Activated naive CD4-positive, alpha-beta T cell treated with Interleukin-2 at 50 U/mL for 16 hours (primary cell): ENCODE data around the gene MEF2D.
A peak's percentile ranks its signal among the peaks of the same experiment; 100 is the strongest.

Experiments
- DNase-seq: peaks from one replicate; pipeline ENCODE4 v3.0.0-alpha.2; 2020

MEF2D gene

GRCh38 chr1:156523801-156524480, 23.4 kb upstream of the MEF2D start:
- DNase-seq = no peak

- DNase-seq = no peak
These were observed 21.9 kb upstream of the MEF2D start for GRCh38 chr1:156522443-156522970.

GRCh38 chr1:156517748-156518147, 17.2 kb upstream of the MEF2D start:
- no peak for DNase-seq

GRCh38 chr1:156516821-156517220, 16.2 kb upstream of the MEF2D start:
- no peak for DNase-seq

GRCh38 chr1:156515956-156516355, 15.4 kb upstream of the MEF2D start:
- no peak for DNase-seq

- DNase-seq = no peak
These were observed 12.6 kb upstream of the MEF2D start for GRCh38 chr1:156513185-156513584.

GRCh38 chr1:156511644-156512043, 11.1 kb upstream of the MEF2D start:
- DNase-seq = peak; percentile 43

- DNase-seq = no peak
These were observed 10.1 kb upstream of the MEF2D start for GRCh38 chr1:156510709-156511108.

- no peak for DNase-seq
These were observed 9.0 kb upstream of the MEF2D start for GRCh38 chr1:156509424-156510034.

- DNase-seq = no peak
These were observed 8.3 kb upstream of the MEF2D start for GRCh38 chr1:156508955-156509234.

GRCh38 chr1:156508205-156508954, 7.8 kb upstream of the MEF2D start:
- DNase-seq = no peak

- DNase-seq = no peak
These were observed 5.9 kb upstream of the MEF2D start for GRCh38 chr1:156506450-156506849.

GRCh38 chr1:156505679-156506298, 5.2 kb upstream of the MEF2D start:
- DNase-seq = no peak

GRCh38 chr1:156504821-156505678, 4.5 kb upstream of the MEF2D start:
- DNase-seq = peak; percentile 98

- no peak for DNase-seq
These were observed 3.9 kb upstream of the MEF2D start for GRCh38 chr1:156504438-156504813.

- no peak for DNase-seq
These were observed 3.3 kb upstream of the MEF2D start for GRCh38 chr1:156503698-156504437.

GRCh38 chr1:156502894-156503697, 2.5 kb upstream of the MEF2D start:
- no peak for DNase-seq

- no peak for DNase-seq
These were observed 1.9 kb upstream of the MEF2D start for GRCh38 chr1:156502391-156502893.

- DNase-seq = peak; percentile 90
These were observed 375 bp upstream of the MEF2D start for GRCh38 chr1:156500793-156501506.
